ENCODE results near the gene STIL. TPM values are rescaled to one million over a fixed set of nuclear protein-coding genes. Genes with fewer than 3 reads are reported as not detected.

The STIL gene
- polyA plus RNA-seq, 1 donor (not counting 4 experiments of a cell fraction or from before 2014, with no cell fraction given) = 10.5 TPM

GRCh38 chr1:47208374-47208850, 105.5 kb downstream of the STIL start:
- H2AFZ ChIP-seq (ENCODE audit: control insufficient read depth, low read length) = peak overlapping the region; percentile 5
- FAIRE-seq (no peak), DNase-seq (ENCODE audit: low read depth, low spot score) (no peak)
- H3K27me3 ChIP-seq (ENCODE audit: control insufficient read depth, extremely low read depth, insufficient read depth, low read length) = no peaks in the 10 kb centered on the region
- dilution Hi-C loops (cut with MboI; ENCODE audit: extremely low pct_ligation_motif_present, low sequenced_read_pairs) = no loop called here
- H3K4me3 ChIP-seq (ENCODE audit: control insufficient read depth in 2 of 3, extremely low read depth in 1 of 3, insufficient read depth in 2 of 3, low read depth in 1 of 3, low read length in 3 of 3) = no peak overlapping the region
- peaks cover 6% of the 10 kb centered on the region for H3K4me1 ChIP-seq (ENCODE audit: control insufficient read depth, extremely low read depth, insufficient read depth, low read length)
- H3K9me1 ChIP-seq (ENCODE audit: control insufficient read depth, extremely low read depth, insufficient read depth, low read length) = no peaks in the 10 kb centered on the region
- H3K27ac ChIP-seq (ENCODE audit: control insufficient read depth, insufficient read depth, low read length) = no peak overlapping the region
- H3K9ac ChIP-seq (ENCODE audit: control insufficient read depth, extremely low read depth, insufficient read depth, low read length) = no peak overlapping the region
- no peaks in the 10 kb centered on the region for H4K20me1 ChIP-seq (ENCODE audit: control insufficient read depth, extremely low read depth, insufficient read depth, low read length)
- H3K4me2 ChIP-seq (ENCODE audit: control insufficient read depth, extremely low read depth, insufficient read depth, low read depth, low read length) = no peak overlapping the region
- H3K36me3 ChIP-seq (ENCODE audit: control insufficient read depth in 2 of 2, extremely low read depth in 1 of 2, insufficient read depth in 2 of 2, low read length in 2 of 2) = no peaks in the 10 kb centered on the region
- no peak for TF ChIP-seq CTCF (optimal IDR thresholded peaks at IDR 0.05 in 1 of 3, IDR thresholded peaks at IDR 0.05 in 1 of 3, conservative IDR thresholded peaks at IDR 0.05 in 1 of 3; ENCODE audit: extremely low read depth in 1 of 3, insufficient read depth in 2 of 3, low read length in 3 of 3)
- TF ChIP-seq EZH2 (IDR thresholded peaks at IDR 0.05; ENCODE audit: low read length) = no peak
- H3K9me3 ChIP-seq (ENCODE audit: control insufficient read depth, low read depth, low read length) = no peaks in the 10 kb centered on the region
- H3K79me2 ChIP-seq (ENCODE audit: control insufficient read depth, insufficient read depth, low read length) = no peaks in the 10 kb centered on the region

GRCh38 chr1:47207803-47208373, 106.1 kb downstream of the STIL start:
- DNase-seq (ENCODE audit: low read depth, low spot score) (no peak), FAIRE-seq (no peak)
- H3K36me3 ChIP-seq (ENCODE audit: control insufficient read depth in 2 of 2, extremely low read depth in 1 of 2, insufficient read depth in 2 of 2, low read length in 2 of 2) = no peaks in the 10 kb centered on the region
- H3K9ac ChIP-seq (ENCODE audit: control insufficient read depth, extremely low read depth, insufficient read depth, low read length) = no peak overlapping the region
- no peaks in the 10 kb centered on the region for H3K79me2 ChIP-seq (ENCODE audit: control insufficient read depth, insufficient read depth, low read length)
- H3K4me1 ChIP-seq (ENCODE audit: control insufficient read depth, extremely low read depth, insufficient read depth, low read length) = peaks cover 6% of the 10 kb centered on the region
- no peaks in the 10 kb centered on the region for H3K9me3 ChIP-seq (ENCODE audit: control insufficient read depth, low read depth, low read length)
- TF ChIP-seq CTCF (optimal IDR thresholded peaks at IDR 0.05 in 1 of 3, IDR thresholded peaks at IDR 0.05 in 1 of 3, conservative IDR thresholded peaks at IDR 0.05 in 1 of 3; ENCODE audit: extremely low read depth in 1 of 3, insufficient read depth in 2 of 3, low read length in 3 of 3) = no peak
- peak overlapping the region; percentile 5 for H2AFZ ChIP-seq (ENCODE audit: control insufficient read depth, low read length)
- no peak overlapping the region for H3K27ac ChIP-seq (ENCODE audit: control insufficient read depth, insufficient read depth, low read length)
- H3K9me1 ChIP-seq (ENCODE audit: control insufficient read depth, extremely low read depth, insufficient read depth, low read length) = no peaks in the 10 kb centered on the region
- H3K27me3 ChIP-seq (ENCODE audit: control insufficient read depth, extremely low read depth, insufficient read depth, low read length) = no peaks in the 10 kb centered on the region
- dilution Hi-C loops (cut with MboI; ENCODE audit: extremely low pct_ligation_motif_present, low sequenced_read_pairs) = no loop called here
- H3K4me3 ChIP-seq (ENCODE audit: control insufficient read depth in 2 of 3, extremely low read depth in 1 of 3, insufficient read depth in 2 of 3, low read depth in 1 of 3, low read length in 3 of 3) = no peak overlapping the region
- no peak overlapping the region for H3K4me2 ChIP-seq (ENCODE audit: control insufficient read depth, extremely low read depth, insufficient read depth, low read depth, low read length)
- H4K20me1 ChIP-seq (ENCODE audit: control insufficient read depth, extremely low read depth, insufficient read depth, low read length) = no peaks in the 10 kb centered on the region

All from keratinocyte (primary cell).